ENCODE measurements around the gene NCAM2. TPM values are rescaled to one million over a fixed set of nuclear protein-coding genes. Genes with fewer than 3 reads are reported as not detected.

The NCAM2 gene
- total RNA-seq, 4 donors from 2014 or later = 0.67 to 0.95 TPM; not detected in 2

- no peak for DNase-seq
- Histone ChIP-seq H3K4me3 (no peak overlapping the region), H3K27ac (no peak overlapping the region), H3K36me3 (no peaks in the 10 kb centered on the region), H3K27me3 (no peaks in the 10 kb centered on the region), H3K9me3 (no peaks in the 10 kb centered on the region), H3K4me1 (peaks cover 0 to 4% (median under 1%) of the 10 kb centered on the region in 3 donors)
- peak in 1 of 6 experiments; percentile 11 for TF ChIP-seq CTCF (IDR thresholded peaks at IDR 0.05)
- no peak for TF ChIP-seq POLR2A (IDR thresholded peaks at IDR 0.05)
- 45% methylated on average over 4 of the region's 4 CpGs for WGBS, 2 donors
- intact Hi-C loops (cut with DNase I) = no loop called here
Observed at GRCh38 chr21:21003701-21004100, 5.5 kb downstream of the NCAM2 start.

GRCh38 chr21:21007606-21008005 lies 9.4 kb downstream of the NCAM2 start:
- Histone ChIP-seq H3K4me1 (no peaks in the 10 kb centered on the region), H3K36me3 (no peaks in the 10 kb centered on the region), H3K9me3 (no peaks in the 10 kb centered on the region), H3K27me3 (no peaks in the 10 kb centered on the region), H3K27ac (no peak overlapping the region), H3K4me3 (no peak overlapping the region)
- DNase-seq = no peak
- intact Hi-C loops (cut with DNase I) = no loop called here
- 58 to 62% methylated on average over 6 of the region's 6 CpGs for WGBS, 2 donors
- no peak for TF ChIP-seq CTCF (IDR thresholded peaks at IDR 0.05)
- TF ChIP-seq POLR2A (IDR thresholded peaks at IDR 0.05) = no peak

GRCh38 chr21:21010228-21010627 lies 12.0 kb downstream of the NCAM2 start:
- DNase-seq = no peak
- no peak overlapping the region for H3K27ac ChIP-seq
- no peaks in the 10 kb centered on the region for H3K4me1 ChIP-seq
- no peaks in the 10 kb centered on the region for H3K36me3 ChIP-seq
- H3K9me3 ChIP-seq = no peaks in the 10 kb centered on the region
- no peak for TF ChIP-seq POLR2A (IDR thresholded peaks at IDR 0.05)
- TF ChIP-seq CTCF (IDR thresholded peaks at IDR 0.05) = no peak
- no peaks in the 10 kb centered on the region for H3K27me3 ChIP-seq
- intact Hi-C loops (cut with DNase I) = no loop called here
- WGBS, 2 donors = 48 to 56% methylated on average over 3 of the region's 3 CpGs
- H3K4me3 ChIP-seq = no peak overlapping the region

GRCh38 chr21:21010698-21011097 lies 12.5 kb downstream of the NCAM2 start:
- Histone ChIP-seq H3K9me3 (no peaks in the 10 kb centered on the region), H3K27me3 (no peaks in the 10 kb centered on the region), H3K4me3 (no peak overlapping the region), H3K4me1 (no peaks in the 10 kb centered on the region), H3K27ac (no peak overlapping the region), H3K36me3 (no peaks in the 10 kb centered on the region)
- WGBS, 2 donors = 46 to 49% methylated on average over 3 of the region's 3 CpGs
- TF ChIP-seq POLR2A (IDR thresholded peaks at IDR 0.05) (no peak), CTCF (IDR thresholded peaks at IDR 0.05) (no peak)
- intact Hi-C loops (cut with DNase I) = no loop called here
- DNase-seq = no peak

- Histone ChIP-seq H3K27me3 (no peaks in the 10 kb centered on the region), H3K4me1 (no peaks in the 10 kb centered on the region), H3K9me3 (no peaks in the 10 kb centered on the region), H3K4me3 (no peak overlapping the region), H3K27ac (no peak overlapping the region), H3K36me3 (no peaks in the 10 kb centered on the region)
- no peak for DNase-seq
- TF ChIP-seq CTCF (IDR thresholded peaks at IDR 0.05) (no peak), POLR2A (IDR thresholded peaks at IDR 0.05) (no peak)
- 12 to 25% methylated on average over 1 of the region's 1 CpG for WGBS, 2 donors
- intact Hi-C loops (cut with DNase I) = no loop called here
Observed at GRCh38 chr21:21018821-21019220, 20.6 kb downstream of the NCAM2 start.

All from esophagus squamous epithelium (tissue), 5 donors.